A673 (cell line): ENCODE results near the gene TACC3. TPM values are rescaled to one million over a fixed set of nuclear protein-coding genes. Genes with fewer than 3 reads are reported as not detected.

Experiments
- BruUV-seq: library from RNA; stranded (reverse); fragments of 400-500 nt; replicated peaks from 2 replicates; lab custom pipeline; 2021; lab: Mats Ljungman, UMichigan
- CTCF ChIA-PET: fragments of 300-600 bp; sonication (Branson Sonifier 250); formaldehyde crosslinking; loops from one replicate; lab custom pipeline; 2022; ENCODE audit warnings: antibody characterized with exemption; lab: Charles Lee
- POLR2A ChIA-PET: fragments of 300-600 bp; sonication (Branson Sonifier 250); formaldehyde crosslinking; loops from one replicate; lab custom pipeline; 2022; ENCODE audit warnings: antibody characterized with exemption; ENCODE audit not compliant: low non-redundant PET; lab: Charles Lee
- DNase-seq: peaks from one replicate; pipeline ENCODE4 v3.0.0-alpha.2; 2015; ENCODE audit warnings: low spot score
- H3K27ac ChIP-seq: fragments of 200-600 bp; sonication (generic); 2 replicates; pipeline ENCODE4 v1.5.1; 2016; ENCODE audit warnings: mixed run types, low read depth, mild to moderate bottlenecking, mixed read lengths, antibody characterized with exemption, low read length; ENCODE audit not compliant: poor library complexity, severe bottlenecking
- H3K27me3 ChIP-seq: fragments of 200-600 bp; sonication (generic); replicated peaks from 2 replicates; pipeline ENCODE4 v1.6.1; 2017; ENCODE audit warnings: mixed run types, low read depth, mild to moderate bottlenecking, mixed read lengths, antibody characterized with exemption, low read length; ENCODE audit not compliant: insufficient read depth, poor library complexity
- H3K36me3 ChIP-seq: fragments of 200-600 bp; sonication (generic); 2 replicates; pipeline ENCODE4 v1.6.1; 2016; ENCODE audit warnings: mixed run types, mild to moderate bottlenecking, mixed read lengths, antibody characterized with exemption, low read length; ENCODE audit not compliant: insufficient read depth, poor library complexity, severe bottlenecking
- H3K4me1 ChIP-seq: fragments of 200-600 bp; sonication (generic); 2 replicates; pipeline ENCODE4 v1.6.1; 2017; ENCODE audit warnings: mixed run types, mild to moderate bottlenecking, mixed read lengths, antibody characterized with exemption, low read length; ENCODE audit not compliant: insufficient read depth, poor library complexity, severe bottlenecking
- H3K4me3 ChIP-seq: fragments of 200-600 bp; sonication (generic); 2 replicates; pipeline ENCODE4 v1.5.1; 2016; ENCODE audit warnings: low read depth, mixed run types, mild to moderate bottlenecking, mixed read lengths, low read length; ENCODE audit not compliant: poor library complexity, severe bottlenecking
- H3K9me3 ChIP-seq: fragments of 200-600 bp; sonication (generic); 2 replicates; pipeline ENCODE4 v1.6.1; 2016; ENCODE audit warnings: mixed run types, low read depth, mild to moderate bottlenecking, mixed read lengths, antibody characterized with exemption, low read length; ENCODE audit not compliant: poor library complexity, severe bottlenecking
- EZH2 ChIP-seq: fragments of 200-600 bp; sonication (generic); IDR thresholded peaks from 2 replicates; pipeline ENCODE4 v1.6.1; 2017; ENCODE audit warnings: borderline replicate concordance, low read depth, mild to moderate bottlenecking, mixed read lengths, antibody characterized with exemption, low read length; ENCODE audit not compliant: poor library complexity, severe bottlenecking
- intact Hi-C: fragments of 100-400 bp; cut with micrococcal nuclease; formaldehyde crosslinking; loops from one replicate; pipeline ENCODE4 v1.10.0; 2022; ENCODE audit not compliant: unreplicated experiment
- total RNA-seq: library from RNA; stranded (reverse); gene quantifications from 2 replicates; pipeline ENCODE4 v1.2.3, GENCODE V29; 2021
- TF ChIP-seq, protein P1 (sequence below): fragments of 300-800, 200-600 bp; sonication (generic); conservative IDR thresholded peaks from 2 replicates; pipeline ENCODE4 v1.5.1; 2017; ENCODE audit warnings: low read depth, mild to moderate bottlenecking, antibody characterized with exemption, low read length, moderate library complexity, mixed read lengths

Gene TACC3
- total RNA-seq, 1 experiment from 2014 or later: 246 TPM

DNA sequence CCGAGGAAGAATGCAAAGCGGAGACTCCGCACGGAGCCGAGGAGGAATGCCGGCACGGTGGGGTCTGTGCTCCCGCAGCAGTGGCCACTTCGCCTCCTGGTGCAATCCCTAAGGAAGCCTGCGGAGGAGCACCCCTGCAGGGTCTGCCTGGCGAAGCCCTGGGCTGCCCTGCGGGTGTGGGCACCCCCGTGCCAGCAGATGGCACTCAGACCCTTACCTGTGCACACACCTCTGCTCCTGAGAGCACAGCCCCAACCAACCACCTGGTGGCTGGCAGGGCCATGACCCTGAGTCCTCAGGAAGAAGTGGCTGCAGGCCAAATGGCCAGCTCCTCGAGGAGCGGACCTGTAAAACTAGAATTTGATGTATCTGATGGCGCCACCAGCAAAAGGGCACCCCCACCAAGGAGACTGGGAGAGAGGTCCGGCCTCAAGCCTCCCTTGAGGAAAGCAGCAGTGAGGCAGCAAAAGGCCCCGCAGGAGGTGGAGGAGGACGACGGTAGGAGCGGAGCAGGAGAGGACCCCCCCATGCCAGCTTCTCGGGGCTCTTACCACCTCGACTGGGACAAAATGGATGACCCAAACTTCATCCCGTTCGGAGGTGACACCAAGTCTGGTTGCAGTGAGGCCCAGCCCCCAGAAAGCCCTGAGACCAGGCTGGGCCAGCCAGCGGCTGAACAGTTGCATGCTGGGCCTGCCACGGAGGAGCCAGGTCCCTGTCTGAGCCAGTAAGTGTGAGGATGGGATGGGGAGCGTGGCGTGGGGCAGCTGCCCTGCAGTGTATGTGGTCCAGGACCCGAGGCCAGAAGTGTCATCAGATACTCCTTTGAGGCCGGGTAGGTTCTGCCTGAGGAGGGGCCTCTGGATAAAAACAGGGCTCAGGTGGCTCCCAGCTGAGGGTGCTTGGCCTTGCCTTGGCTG lies 7.0 kb downstream of the TACC3 start:
- ChIA-PET CTCF (interaction anchor here (0.5 to 3.4 kb wide), 2 partner anchors 35 to 1538 kb away, joined by 3 to 11 read pairs; no protein-coding TSS in a partner anchor), POLR2A (no interaction called here)
- Histone ChIP-seq H3K4me1 (peaks cover 10% of the 10 kb centered on the region), H3K9me3 (no peaks in the 10 kb centered on the region), H3K36me3 (peaks cover 99% of the 10 kb centered on the region), H3K4me3 (no peak overlapping the region), H3K27me3 (no peaks in the 10 kb centered on the region), H3K27ac (peak overlapping the region; percentile 52)
- no peak for DNase-seq
- TSS peak; percentile 4 for BruUV-seq
- TF ChIP-seq EZH2: no peak
- TF ChIP-seq, protein P1, sequence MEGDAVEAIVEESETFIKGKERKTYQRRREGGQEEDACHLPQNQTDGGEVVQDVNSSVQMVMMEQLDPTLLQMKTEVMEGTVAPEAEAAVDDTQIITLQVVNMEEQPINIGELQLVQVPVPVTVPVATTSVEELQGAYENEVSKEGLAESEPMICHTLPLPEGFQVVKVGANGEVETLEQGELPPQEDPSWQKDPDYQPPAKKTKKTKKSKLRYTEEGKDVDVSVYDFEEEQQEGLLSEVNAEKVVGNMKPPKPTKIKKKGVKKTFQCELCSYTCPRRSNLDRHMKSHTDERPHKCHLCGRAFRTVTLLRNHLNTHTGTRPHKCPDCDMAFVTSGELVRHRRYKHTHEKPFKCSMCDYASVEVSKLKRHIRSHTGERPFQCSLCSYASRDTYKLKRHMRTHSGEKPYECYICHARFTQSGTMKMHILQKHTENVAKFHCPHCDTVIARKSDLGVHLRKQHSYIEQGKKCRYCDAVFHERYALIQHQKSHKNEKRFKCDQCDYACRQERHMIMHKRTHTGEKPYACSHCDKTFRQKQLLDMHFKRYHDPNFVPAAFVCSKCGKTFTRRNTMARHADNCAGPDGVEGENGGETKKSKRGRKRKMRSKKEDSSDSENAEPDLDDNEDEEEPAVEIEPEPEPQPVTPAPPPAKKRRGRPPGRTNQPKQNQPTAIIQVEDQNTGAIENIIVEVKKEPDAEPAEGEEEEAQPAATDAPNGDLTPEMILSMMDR: no peak
- intact Hi-C loops: no loop called here

GRCh38 chr4:1730532-1731135 lies 9.3 kb downstream of the TACC3 start:
- peaks cover 96% of the 10 kb centered on the region for H3K36me3 ChIP-seq
- no TSS peak for BruUV-seq
- H3K4me1 ChIP-seq: peaks cover 10% of the 10 kb centered on the region
- ChIA-PET CTCF (interaction anchor here (0.6 to 1.3 kb wide), 2 partner anchors 26 to 37 kb away, joined by 4 to 6 read pairs; no protein-coding TSS in a partner anchor), POLR2A (no interaction called here)
- H3K4me3 ChIP-seq: no peak overlapping the region
- intact Hi-C loops: no loop called here
- H3K27me3 ChIP-seq: no peaks in the 10 kb centered on the region
- H3K27ac ChIP-seq: no peak overlapping the region
- no peaks in the 10 kb centered on the region for H3K9me3 ChIP-seq
- DNase-seq: no peak
- no peak for TF ChIP-seq EZH2
- TF ChIP-seq, protein P1: no peak

- no peaks in the 10 kb centered on the region for H3K9me3 ChIP-seq
- CTCF ChIA-PET: no interaction called here
- H3K4me1 ChIP-seq: peaks cover 10% of the 10 kb centered on the region
- no peak for DNase-seq
- no TSS peak for BruUV-seq
- no peak overlapping the region for H3K4me3 ChIP-seq
- peaks cover 96% of the 10 kb centered on the region for H3K36me3 ChIP-seq
- H3K27ac ChIP-seq: no peak overlapping the region
- POLR2A ChIA-PET: no interaction called here
- no peaks in the 10 kb centered on the region for H3K27me3 ChIP-seq
- TF ChIP-seq EZH2: no peak
- TF ChIP-seq, protein P1: no peak
- intact Hi-C loops: no loop called here
Measured at GRCh38 chr4:1731180-1731579, 9.9 kb downstream of the TACC3 start.
